Muscle layer of colon (tissue), 2 donors: ENCODE data around the gene MCF2L.

ENCODE experiments used
- H3K27ac ChIP-seq: one replicate; pipeline ENCODE4 v1.7.0; 2013; ENCODE audit warnings: low read depth, mild to moderate bottlenecking, low read length, moderate library complexity
- H3K27me3 ChIP-seq, 2 donors: one replicate each; pipeline ENCODE4 v1.7.0; 2013; ENCODE audit warnings: low read length in 2 of 2, mild to moderate bottlenecking in 2 of 2; ENCODE audit not compliant: insufficient read depth in 2 of 2, control insufficient read depth in 1 of 2
- H3K36me3 ChIP-seq: one replicate; pipeline ENCODE4 v1.7.0; 2013; ENCODE audit warnings: mild to moderate bottlenecking, low read length; ENCODE audit not compliant: insufficient read depth
- H3K4me1 ChIP-seq: one replicate; pipeline ENCODE4 v1.7.0; 2013; ENCODE audit warnings: mild to moderate bottlenecking, low read length; ENCODE audit not compliant: insufficient read depth
- H3K4me3 ChIP-seq, 2 donors: one replicate each; pipeline ENCODE4 v1.7.0; 2013; ENCODE audit warnings: low read length in 2 of 2, low read depth in 1 of 2, mild to moderate bottlenecking in 1 of 2, moderate library complexity in 1 of 2
- H3K9ac ChIP-seq: one replicate; pipeline ENCODE4 v1.7.0; 2013; ENCODE audit warnings: low read length
- H3K9me3 ChIP-seq: one replicate; pipeline ENCODE4 v1.7.0; 2013; ENCODE audit warnings: mild to moderate bottlenecking, low read length
- donor health status: abdominal sarcoma.
- donor health status: Adenocarcinoma of cecum.

The MCF2L gene

GRCh38 chr13:113115363-113116205, 146.6 kb downstream of the MCF2L start:
- H3K36me3 ChIP-seq = no peaks in the 10 kb centered on the region
- no peak overlapping the region for H3K27ac ChIP-seq
- H3K9ac ChIP-seq = no peak overlapping the region
- H3K4me1 ChIP-seq = no peaks in the 10 kb centered on the region
- H3K9me3 ChIP-seq = no peaks in the 10 kb centered on the region
- H3K27me3 ChIP-seq = peaks cover 6% of the 10 kb centered on the region in 2 donors
- H3K4me3 ChIP-seq = no peak overlapping the region

DNA sequence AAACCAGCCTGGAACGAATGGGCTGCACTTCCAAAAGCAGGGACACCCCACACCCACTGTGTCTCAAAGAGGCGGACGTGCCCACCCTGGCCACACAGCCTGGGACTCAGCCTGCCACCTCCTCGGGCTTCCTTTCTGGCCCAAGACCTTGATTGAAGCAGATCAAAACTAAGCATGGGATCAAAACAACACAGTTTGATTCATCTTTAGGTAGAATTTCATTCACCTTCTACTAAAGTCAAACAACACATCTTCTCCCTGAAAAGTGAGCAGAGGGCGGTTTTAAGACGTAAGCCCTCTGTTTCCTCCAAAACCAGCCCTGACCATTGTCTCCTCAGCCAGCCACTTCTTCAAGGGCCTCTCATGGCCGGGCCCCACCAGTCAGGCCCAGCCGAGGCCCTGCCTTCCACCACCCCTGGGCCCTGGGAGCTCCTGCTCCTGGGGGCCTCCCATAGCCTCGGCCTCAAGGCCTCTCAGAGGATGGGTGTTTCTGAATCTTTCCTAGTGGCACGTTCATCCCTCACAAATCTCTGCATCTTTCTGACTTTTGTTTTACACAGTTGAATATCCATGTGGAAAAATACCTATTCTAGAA, 147.3 kb downstream of the MCF2L start:
- no peaks in the 10 kb centered on the region for H3K36me3 ChIP-seq
- H3K4me3 ChIP-seq = no peak overlapping the region
- no peak overlapping the region for H3K9ac ChIP-seq
- H3K27ac ChIP-seq = no peak overlapping the region
- H3K9me3 ChIP-seq = no peaks in the 10 kb centered on the region
- peaks cover 0 to under 1% of the 10 kb centered on the region in 2 donors for H3K27me3 ChIP-seq
- H3K4me1 ChIP-seq = no peaks in the 10 kb centered on the region

DNA sequence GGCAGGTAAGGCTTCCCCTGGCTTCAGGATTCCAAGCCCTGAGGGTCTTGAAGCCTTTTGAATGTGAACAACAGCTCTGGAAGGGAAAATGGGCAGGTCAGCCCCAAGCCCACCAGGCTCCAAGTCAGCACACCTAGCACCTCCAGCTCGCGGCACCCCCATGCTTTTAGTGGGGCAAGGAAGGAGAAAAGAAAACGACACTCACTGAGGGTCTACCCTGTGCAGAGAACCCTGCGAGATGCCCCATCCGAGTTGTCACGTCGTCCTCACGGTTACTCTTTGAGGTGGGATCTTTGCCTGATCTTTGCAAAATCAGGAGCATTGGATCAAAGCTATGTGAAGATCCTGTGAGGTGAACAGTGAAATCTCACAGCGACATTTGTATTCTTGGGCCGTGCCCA, 147.9 kb downstream of the MCF2L start:
- Histone ChIP-seq H3K4me1 (no peaks in the 10 kb centered on the region), H3K27ac (no peak overlapping the region), H3K9me3 (no peaks in the 10 kb centered on the region), H3K36me3 (no peaks in the 10 kb centered on the region), H3K27me3 (no peaks in the 10 kb centered on the region), H3K4me3 (no peak overlapping the region), H3K9ac (no peak overlapping the region)

DNA sequence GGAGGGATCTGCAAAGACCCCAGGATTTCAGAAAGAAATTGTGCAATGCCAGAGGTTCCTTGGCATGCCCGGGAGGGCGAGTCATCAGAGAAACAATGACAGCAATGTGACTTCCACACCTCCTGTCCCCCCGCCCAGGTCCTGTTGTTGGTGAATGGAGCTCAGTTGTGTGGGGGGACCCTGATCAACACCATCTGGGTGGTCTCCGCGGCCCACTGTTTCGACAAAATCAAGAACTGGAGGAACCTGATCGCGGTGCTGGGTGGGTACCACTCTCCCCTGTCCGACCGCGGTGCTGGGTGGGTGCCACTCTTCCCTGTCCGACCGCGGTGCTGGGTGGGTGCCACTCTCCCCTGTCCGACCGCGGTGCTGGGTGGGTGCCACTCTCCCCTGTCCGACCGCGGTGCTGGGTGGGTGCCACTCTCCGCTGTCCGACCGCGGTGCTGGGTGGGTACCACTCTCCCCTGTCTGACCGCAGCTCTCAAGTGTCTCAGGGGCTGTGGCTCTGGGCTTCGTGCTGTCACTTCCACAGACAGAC, 148.4 kb downstream of the MCF2L start:
- H3K4me3 ChIP-seq = no peak overlapping the region
- no peak overlapping the region for H3K27ac ChIP-seq
- no peak overlapping the region for H3K9ac ChIP-seq
- no peaks in the 10 kb centered on the region for H3K9me3 ChIP-seq
- H3K36me3 ChIP-seq = no peaks in the 10 kb centered on the region
- no peaks in the 10 kb centered on the region for H3K27me3 ChIP-seq
- no peaks in the 10 kb centered on the region for H3K4me1 ChIP-seq

DNA sequence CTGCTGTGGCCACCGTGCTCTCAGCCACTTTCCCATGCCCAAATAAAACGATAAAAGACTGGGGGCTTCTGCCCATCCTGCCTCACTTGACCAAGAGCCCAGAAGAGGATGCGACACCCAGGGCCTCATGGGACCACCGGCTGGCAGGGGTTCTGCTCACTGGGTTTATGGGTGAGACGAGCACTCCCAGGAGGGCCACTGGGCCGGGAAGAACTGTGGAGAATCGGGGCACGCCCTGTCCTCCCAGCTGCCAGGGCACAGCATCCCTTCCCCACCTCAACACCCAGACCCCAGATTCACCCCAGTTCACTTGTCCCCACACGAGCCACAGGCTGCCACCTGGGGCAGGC, 148.9 kb downstream of the MCF2L start:
- no peak overlapping the region for H3K4me3 ChIP-seq
- H3K9me3 ChIP-seq = no peaks in the 10 kb centered on the region
- no peaks in the 10 kb centered on the region for H3K27me3 ChIP-seq
- H3K36me3 ChIP-seq = no peaks in the 10 kb centered on the region
- no peak overlapping the region for H3K9ac ChIP-seq
- no peak overlapping the region for H3K27ac ChIP-seq
- H3K4me1 ChIP-seq = no peaks in the 10 kb centered on the region

DNA sequence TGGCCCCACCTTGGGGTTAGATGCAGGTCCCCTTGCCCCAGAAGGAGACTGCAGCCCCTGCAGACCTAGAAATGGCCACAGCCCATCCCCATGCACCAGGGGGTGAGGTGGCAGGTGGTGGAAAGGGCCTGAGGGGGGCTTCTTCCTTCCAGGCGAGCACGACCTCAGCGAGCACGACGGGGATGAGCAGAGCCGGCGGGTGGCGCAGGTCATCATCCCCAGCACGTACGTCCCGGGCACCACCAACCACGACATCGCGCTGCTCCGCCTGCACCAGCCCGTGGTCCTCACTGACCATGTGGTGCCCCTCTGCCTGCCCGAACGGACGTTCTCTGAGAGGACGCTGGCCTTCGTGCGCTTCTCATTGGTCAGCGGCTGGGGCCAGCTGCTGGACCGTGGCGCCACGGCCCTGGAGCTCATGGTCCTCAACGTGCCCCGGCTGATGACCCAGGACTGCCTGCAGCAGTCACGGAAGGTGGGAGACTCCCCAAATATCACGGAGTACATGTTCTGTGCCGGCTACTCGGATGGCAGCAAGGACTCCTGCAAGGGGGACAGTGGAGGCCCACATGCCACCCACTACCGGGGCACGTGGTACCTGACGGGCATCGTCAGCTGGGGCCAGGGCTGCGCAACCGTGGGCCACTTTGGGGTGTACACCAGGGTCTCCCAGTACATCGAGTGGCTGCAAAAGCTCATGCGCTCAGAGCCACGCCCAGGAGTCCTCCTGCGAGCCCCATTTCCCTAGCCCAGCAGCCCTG, 149.4 kb downstream of the MCF2L start:
- H3K9ac ChIP-seq = no peak overlapping the region
- H3K9me3 ChIP-seq = no peaks in the 10 kb centered on the region
- no peaks in the 10 kb centered on the region for H3K4me1 ChIP-seq
- H3K36me3 ChIP-seq = no peaks in the 10 kb centered on the region
- H3K4me3 ChIP-seq = no peak overlapping the region
- no peaks in the 10 kb centered on the region for H3K27me3 ChIP-seq
- H3K27ac ChIP-seq = no peak overlapping the region

- H3K27me3 ChIP-seq = no peaks in the 10 kb centered on the region
- H3K36me3 ChIP-seq = no peaks in the 10 kb centered on the region
- H3K27ac ChIP-seq = no peak overlapping the region
- H3K9ac ChIP-seq = no peak overlapping the region
- H3K9me3 ChIP-seq = no peaks in the 10 kb centered on the region
- H3K4me3 ChIP-seq = no peak overlapping the region
- H3K4me1 ChIP-seq = no peaks in the 10 kb centered on the region
These were observed 150.3 kb downstream of the MCF2L start for GRCh38 chr13:113119166-113119821.

GRCh38 chr13:113119822-113120189, 150.8 kb downstream of the MCF2L start:
- Histone ChIP-seq H3K9ac (no peak overlapping the region), H3K36me3 (no peaks in the 10 kb centered on the region), H3K27me3 (no peaks in the 10 kb centered on the region), H3K4me1 (no peaks in the 10 kb centered on the region), H3K27ac (no peak overlapping the region), H3K4me3 (no peak overlapping the region), H3K9me3 (no peaks in the 10 kb centered on the region)

- H3K27me3 ChIP-seq = no peaks in the 10 kb centered on the region
- H3K9me3 ChIP-seq = no peaks in the 10 kb centered on the region
- no peak overlapping the region for H3K4me3 ChIP-seq
- no peak overlapping the region for H3K9ac ChIP-seq
- no peaks in the 10 kb centered on the region for H3K36me3 ChIP-seq
- H3K4me1 ChIP-seq = no peaks in the 10 kb centered on the region
- H3K27ac ChIP-seq = no peak overlapping the region
These were observed 151.5 kb downstream of the MCF2L start for GRCh38 chr13:113120300-113121182.

GRCh38 chr13:113121183-113121927, 152.3 kb downstream of the MCF2L start:
- Histone ChIP-seq H3K27me3 (no peaks in the 10 kb centered on the region), H3K4me1 (no peaks in the 10 kb centered on the region), H3K27ac (no peak overlapping the region), H3K9me3 (no peaks in the 10 kb centered on the region), H3K4me3 (no peak overlapping the region), H3K9ac (no peak overlapping the region), H3K36me3 (no peaks in the 10 kb centered on the region)
